ENCODE measurements around the gene ZFPM1. TPM values are rescaled to one million over a fixed set of nuclear protein-coding genes. Genes with fewer than 3 reads are reported as not detected.

The ZFPM1 gene
- total and polyA plus RNA-seq, 4 donors, result 0.19 to 12.8 (median 5.3) TPM

DNA sequence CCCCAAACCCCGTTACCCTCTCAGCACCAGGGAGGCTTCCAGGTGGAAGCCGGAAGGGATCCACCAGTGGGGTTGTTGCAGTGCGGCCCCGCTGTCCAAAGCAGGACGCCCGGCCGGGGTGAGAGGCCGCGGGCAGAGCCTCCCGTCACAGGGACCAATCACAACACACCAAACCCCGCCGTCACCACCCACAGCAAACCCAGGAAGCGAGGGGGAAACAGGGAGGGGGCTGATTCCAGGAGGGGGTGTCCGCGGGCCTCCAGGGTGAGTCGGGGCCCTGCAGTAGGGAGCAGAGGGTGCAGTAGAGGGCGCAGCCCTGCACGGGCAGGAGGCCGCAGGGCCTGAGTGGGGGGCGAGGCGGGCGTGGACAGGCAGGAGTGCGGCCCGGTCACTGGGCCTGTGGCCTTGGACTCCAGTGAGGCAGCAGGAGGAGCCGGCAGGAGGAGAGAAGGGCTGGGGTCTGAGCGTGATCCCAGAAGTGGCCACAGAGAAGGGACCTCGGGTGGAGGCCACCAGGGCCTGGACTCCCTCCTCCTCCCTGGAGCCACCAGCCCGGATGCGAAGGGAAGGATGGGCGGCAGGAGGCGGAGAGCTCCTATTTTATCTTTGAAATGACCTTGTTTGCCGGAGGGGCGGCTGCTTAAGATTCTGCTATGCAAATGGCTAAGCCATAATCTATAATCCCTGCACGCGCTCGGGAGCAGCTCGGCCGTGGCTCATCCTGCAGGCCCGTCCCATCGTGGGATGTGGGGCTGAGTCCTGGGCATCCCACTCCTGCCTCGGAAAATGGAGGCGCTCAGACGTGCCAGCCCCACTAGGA lies 41.5 kb downstream of the ZFPM1 start:
- WGBS, result 87% methylated on average over 43 of the region's 43 CpGs

GRCh38 chr16:88495268-88495772 lies 42.2 kb downstream of the ZFPM1 start:
- 96% methylated on average over 15 of the region's 15 CpGs for WGBS
- DNase-seq (ENCODE audit: low spot score), result no peak
- H3K4me1 ChIP-seq (ENCODE audit: control insufficient read depth in 4 of 4, insufficient read depth in 4 of 4, low read length in 3 of 4), result peaks cover 40 to 63% (median 52%) of the 10 kb centered on the region in 4 donors
- TF ChIP-seq NR2F2 (IDR thresholded peaks at IDR 0.05), result no peak
- no peak for TF ChIP-seq RAD21 (IDR thresholded peaks at IDR 0.05)
- TF ChIP-seq, protein P1, sequence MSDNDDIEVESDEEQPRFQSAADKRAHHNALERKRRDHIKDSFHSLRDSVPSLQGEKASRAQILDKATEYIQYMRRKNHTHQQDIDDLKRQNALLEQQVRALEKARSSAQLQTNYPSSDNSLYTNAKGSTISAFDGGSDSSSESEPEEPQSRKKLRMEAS (IDR thresholded peaks at IDR 0.05), result no peak
- peaks cover 0 to 3% (median 0%) of the 10 kb centered on the region in 4 donors for H3K36me3 ChIP-seq (ENCODE audit: control insufficient read depth in 4 of 4, insufficient read depth in 3 of 4, low read depth in 1 of 4, low read length in 3 of 4)
- no peak overlapping the region for H3K4me3 ChIP-seq (ENCODE audit: low read depth in 1 of 3, low read length in 3 of 3)
- H3K9ac ChIP-seq (ENCODE audit: low read depth in 1 of 2, low read length in 2 of 2), result no peak overlapping the region
- no peaks in the 10 kb centered on the region for H3K27me3 ChIP-seq (ENCODE audit: control insufficient read depth in 4 of 4, insufficient read depth in 4 of 4, low read length in 3 of 4)
- H3K9me3 ChIP-seq (ENCODE audit: control insufficient read depth in 4 of 4, low read length in 3 of 4), result no peaks in the 10 kb centered on the region
- no peak overlapping the region for H3K27ac ChIP-seq (ENCODE audit: low read depth in 1 of 2, low read length in 2 of 2)

More for the DNA sequence above, 41.5 kb downstream of the ZFPM1 start:
- no peaks in the 10 kb centered on the region for H3K9me3 ChIP-seq (ENCODE audit: control insufficient read depth in 4 of 4, low read length in 3 of 4)
- no peaks in the 10 kb centered on the region for H3K27me3 ChIP-seq (ENCODE audit: control insufficient read depth in 4 of 4, insufficient read depth in 4 of 4, low read length in 3 of 4)
- TF ChIP-seq, protein P2, sequence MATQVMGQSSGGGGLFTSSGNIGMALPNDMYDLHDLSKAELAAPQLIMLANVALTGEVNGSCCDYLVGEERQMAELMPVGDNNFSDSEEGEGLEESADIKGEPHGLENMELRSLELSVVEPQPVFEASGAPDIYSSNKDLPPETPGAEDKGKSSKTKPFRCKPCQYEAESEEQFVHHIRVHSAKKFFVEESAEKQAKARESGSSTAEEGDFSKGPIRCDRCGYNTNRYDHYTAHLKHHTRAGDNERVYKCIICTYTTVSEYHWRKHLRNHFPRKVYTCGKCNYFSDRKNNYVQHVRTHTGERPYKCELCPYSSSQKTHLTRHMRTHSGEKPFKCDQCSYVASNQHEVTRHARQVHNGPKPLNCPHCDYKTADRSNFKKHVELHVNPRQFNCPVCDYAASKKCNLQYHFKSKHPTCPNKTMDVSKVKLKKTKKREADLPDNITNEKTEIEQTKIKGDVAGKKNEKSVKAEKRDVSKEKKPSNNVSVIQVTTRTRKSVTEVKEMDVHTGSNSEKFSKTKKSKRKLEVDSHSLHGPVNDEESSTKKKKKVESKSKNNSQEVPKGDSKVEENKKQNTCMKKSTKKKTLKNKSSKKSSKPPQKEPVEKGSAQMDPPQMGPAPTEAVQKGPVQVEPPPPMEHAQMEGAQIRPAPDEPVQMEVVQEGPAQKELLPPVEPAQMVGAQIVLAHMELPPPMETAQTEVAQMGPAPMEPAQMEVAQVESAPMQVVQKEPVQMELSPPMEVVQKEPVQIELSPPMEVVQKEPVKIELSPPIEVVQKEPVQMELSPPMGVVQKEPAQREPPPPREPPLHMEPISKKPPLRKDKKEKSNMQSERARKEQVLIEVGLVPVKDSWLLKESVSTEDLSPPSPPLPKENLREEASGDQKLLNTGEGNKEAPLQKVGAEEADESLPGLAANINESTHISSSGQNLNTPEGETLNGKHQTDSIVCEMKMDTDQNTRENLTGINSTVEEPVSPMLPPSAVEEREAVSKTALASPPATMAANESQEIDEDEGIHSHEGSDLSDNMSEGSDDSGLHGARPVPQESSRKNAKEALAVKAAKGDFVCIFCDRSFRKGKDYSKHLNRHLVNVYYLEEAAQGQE (IDR thresholded peaks at IDR 0.05), result no peak
- TF ChIP-seq FOXA1 (IDR thresholded peaks at IDR 0.05), result no peak
- TF ChIP-seq SP1 (IDR thresholded peaks at IDR 0.05), result no peak
- TF ChIP-seq JUND (IDR thresholded peaks at IDR 0.05), result no peak
- no peak for TF ChIP-seq NR2F2 (IDR thresholded peaks at IDR 0.05)
- TF ChIP-seq YY1 (IDR thresholded peaks at IDR 0.05), result no peak
- no peak for TF ChIP-seq HNF4A (conservative IDR thresholded peaks at IDR 0.05)
- TF ChIP-seq EGR1 (IDR thresholded peaks at IDR 0.05; ENCODE audit: low read depth in 2 of 2), result no peak
- TF ChIP-seq HNF4G (IDR thresholded peaks at IDR 0.05), result no peak
- TF ChIP-seq ATF3 (IDR thresholded peaks at IDR 0.05), result no peak
- TF ChIP-seq RXRA (IDR thresholded peaks at IDR 0.05), result no peak
- no peak for TF ChIP-seq GABPA (IDR thresholded peaks at IDR 0.05 in 1 of 2, conservative IDR thresholded peaks at IDR 0.05 in 1 of 2)
- no peak for TF ChIP-seq FOXA2 (IDR thresholded peaks at IDR 0.05)
- H3K9ac ChIP-seq (ENCODE audit: low read depth in 1 of 2, low read length in 2 of 2), result no peak overlapping the region
- H3K36me3 ChIP-seq (ENCODE audit: control insufficient read depth in 4 of 4, insufficient read depth in 3 of 4, low read depth in 1 of 4, low read length in 3 of 4), result peaks cover 0 to 3% (median 0%) of the 10 kb centered on the region in 4 donors
- no peak for DNase-seq (ENCODE audit: low spot score)
- no peak overlapping the region for H3K4me3 ChIP-seq (ENCODE audit: low read depth in 1 of 3, low read length in 3 of 3)
- H3K4me1 ChIP-seq (ENCODE audit: control insufficient read depth in 4 of 4, insufficient read depth in 4 of 4, low read length in 3 of 4), result peaks cover 35 to 65% (median 49%) of the 10 kb centered on the region in 4 donors
- H3K27ac ChIP-seq (ENCODE audit: low read depth in 1 of 2, low read length in 2 of 2), result peak overlapping the region in 1 of 2 donors; percentile 28

All from liver (tissue), 9 donors.